B cell (primary cell): ENCODE results near the gene BABAM1.

Experiments
- EZH2 ChIP-seq: IDR thresholded peaks from 2 replicates; pipeline ENCODE4 v1.6.1; 2012; ENCODE audit warnings: borderline replicate concordance, low read depth, mild to moderate bottlenecking, moderate library complexity, low read length; ENCODE audit not compliant: insufficient read depth, poor library complexity, severe bottlenecking
- TF ChIP-seq, protein P1 (sequence below): fragments of 200-600 bp; IDR thresholded peaks from one replicate; pipeline ENCODE4 v1.8.0; 2022; ENCODE audit warnings: antibody characterized with exemption, mild to moderate bottlenecking

- TF ChIP-seq, protein P1, sequence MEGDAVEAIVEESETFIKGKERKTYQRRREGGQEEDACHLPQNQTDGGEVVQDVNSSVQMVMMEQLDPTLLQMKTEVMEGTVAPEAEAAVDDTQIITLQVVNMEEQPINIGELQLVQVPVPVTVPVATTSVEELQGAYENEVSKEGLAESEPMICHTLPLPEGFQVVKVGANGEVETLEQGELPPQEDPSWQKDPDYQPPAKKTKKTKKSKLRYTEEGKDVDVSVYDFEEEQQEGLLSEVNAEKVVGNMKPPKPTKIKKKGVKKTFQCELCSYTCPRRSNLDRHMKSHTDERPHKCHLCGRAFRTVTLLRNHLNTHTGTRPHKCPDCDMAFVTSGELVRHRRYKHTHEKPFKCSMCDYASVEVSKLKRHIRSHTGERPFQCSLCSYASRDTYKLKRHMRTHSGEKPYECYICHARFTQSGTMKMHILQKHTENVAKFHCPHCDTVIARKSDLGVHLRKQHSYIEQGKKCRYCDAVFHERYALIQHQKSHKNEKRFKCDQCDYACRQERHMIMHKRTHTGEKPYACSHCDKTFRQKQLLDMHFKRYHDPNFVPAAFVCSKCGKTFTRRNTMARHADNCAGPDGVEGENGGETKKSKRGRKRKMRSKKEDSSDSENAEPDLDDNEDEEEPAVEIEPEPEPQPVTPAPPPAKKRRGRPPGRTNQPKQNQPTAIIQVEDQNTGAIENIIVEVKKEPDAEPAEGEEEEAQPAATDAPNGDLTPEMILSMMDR: no peak
- TF ChIP-seq EZH2: no peak
These were observed 42.2 kb upstream of the BABAM1 start for GRCh38 chr19:17225053-17225452.
